Kidney tubule cell (primary cell): ENCODE results near the gene TRMT1L.

Experiments
- DNase-seq: peaks from one replicate; pipeline ENCODE4 v3.0.0-alpha.2; 2018; ENCODE audit warnings: low spot score

Gene TRMT1L

GRCh38 chr1:185129708-185130107 is 27.0 kb downstream of the TRMT1L start:
- DNase-seq: no peak

GRCh38 chr1:185112356-185112755 is 44.4 kb downstream of the TRMT1L start:
- no peak for DNase-seq

GRCh38 chr1:185111873-185112272 is 44.9 kb downstream of the TRMT1L start:
- DNase-seq: no peak

GRCh38 chr1:185110145-185110544 is 46.6 kb downstream of the TRMT1L start:
- peak; percentile 6 for DNase-seq

- DNase-seq: no peak
Measured at GRCh38 chr1:185108321-185108720, 48.4 kb downstream of the TRMT1L start.

GRCh38 chr1:185105121-185105520 is 51.6 kb downstream of the TRMT1L start:
- DNase-seq: no peak

- no peak for DNase-seq
Measured at GRCh38 chr1:185104083-185104482, 52.7 kb downstream of the TRMT1L start.

GRCh38 chr1:185096531-185096930 is 60.2 kb downstream of the TRMT1L start:
- no peak for DNase-seq

GRCh38 chr1:185094761-185095160 is 62.0 kb downstream of the TRMT1L start:
- no peak for DNase-seq

GRCh38 chr1:185091480-185091879 is 65.3 kb downstream of the TRMT1L start:
- no peak for DNase-seq

- DNase-seq: no peak
Measured at GRCh38 chr1:185087746-185088145, 69.0 kb downstream of the TRMT1L start.

- no peak for DNase-seq
Measured at GRCh38 chr1:185087101-185087500, 69.7 kb downstream of the TRMT1L start.

- DNase-seq: no peak
Measured at GRCh38 chr1:185083818-185084217, 72.9 kb downstream of the TRMT1L start.

- no peak for DNase-seq
Measured at GRCh38 chr1:185080422-185080821, 76.3 kb downstream of the TRMT1L start.

GRCh38 chr1:185077374-185077773 is 79.4 kb downstream of the TRMT1L start:
- no peak for DNase-seq

GRCh38 chr1:185075476-185075875 is 81.3 kb downstream of the TRMT1L start:
- no peak for DNase-seq

GRCh38 chr1:185074307-185074706 is 82.4 kb downstream of the TRMT1L start:
- peak; percentile 76 for DNase-seq

- DNase-seq: peak; percentile 72
Measured at GRCh38 chr1:185073725-185074124, 83.0 kb downstream of the TRMT1L start.

- DNase-seq: peak; percentile 39
Measured at GRCh38 chr1:185070051-185070450, 86.7 kb downstream of the TRMT1L start.

GRCh38 chr1:185069202-185069772 is 87.5 kb downstream of the TRMT1L start:
- no peak for DNase-seq

GRCh38 chr1:185068341-185068740 is 88.4 kb downstream of the TRMT1L start:
- no peak for DNase-seq
